Effector CD4-positive, alpha-beta T cell (primary cell): ENCODE results near the gene DKK3.

Experiments
- DNase-seq: peaks from one replicate; pipeline ENCODE4 v3.0.0-alpha.2; 2020

Gene DKK3

DNA sequence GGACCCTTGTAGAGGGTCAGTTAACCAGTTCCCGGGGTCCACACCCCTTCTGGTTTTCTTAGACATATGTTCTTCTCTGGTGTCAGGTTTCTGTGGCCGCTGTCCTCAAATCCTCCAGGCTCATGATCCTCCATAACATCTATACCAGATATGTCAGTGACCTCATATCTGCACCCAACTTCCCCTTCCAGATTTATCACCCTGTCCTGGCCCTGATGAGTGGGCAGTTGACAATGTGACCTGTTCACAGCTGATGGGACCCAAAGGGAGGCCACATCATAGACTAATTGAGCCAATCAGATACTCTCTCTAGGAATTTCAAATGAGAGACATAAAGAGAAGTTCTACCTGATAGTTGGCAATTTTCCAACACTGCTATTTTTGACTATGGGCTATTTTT is 5.1 kb downstream of the DKK3 start:
- DNase-seq, result no peak

DNA sequence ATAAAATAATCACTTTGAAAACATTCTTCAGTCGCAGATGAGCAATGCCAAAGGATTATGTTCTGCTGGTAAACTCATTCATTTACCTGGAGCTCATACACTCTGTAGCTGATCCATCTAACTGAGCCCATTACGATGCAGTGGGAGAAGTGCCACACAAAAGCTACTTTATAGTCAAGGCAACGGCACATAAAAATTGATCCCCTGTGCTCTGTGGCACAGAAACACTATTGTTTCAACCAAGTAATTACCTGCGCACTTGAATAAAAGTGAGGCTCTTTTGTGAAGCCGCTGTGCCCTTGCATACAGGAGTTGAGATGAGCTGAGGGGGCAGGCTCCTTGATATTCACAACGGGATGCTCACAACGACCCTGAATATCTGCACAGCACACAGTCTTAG is 7.2 kb downstream of the DKK3 start:
- DNase-seq, result no peak

DNA sequence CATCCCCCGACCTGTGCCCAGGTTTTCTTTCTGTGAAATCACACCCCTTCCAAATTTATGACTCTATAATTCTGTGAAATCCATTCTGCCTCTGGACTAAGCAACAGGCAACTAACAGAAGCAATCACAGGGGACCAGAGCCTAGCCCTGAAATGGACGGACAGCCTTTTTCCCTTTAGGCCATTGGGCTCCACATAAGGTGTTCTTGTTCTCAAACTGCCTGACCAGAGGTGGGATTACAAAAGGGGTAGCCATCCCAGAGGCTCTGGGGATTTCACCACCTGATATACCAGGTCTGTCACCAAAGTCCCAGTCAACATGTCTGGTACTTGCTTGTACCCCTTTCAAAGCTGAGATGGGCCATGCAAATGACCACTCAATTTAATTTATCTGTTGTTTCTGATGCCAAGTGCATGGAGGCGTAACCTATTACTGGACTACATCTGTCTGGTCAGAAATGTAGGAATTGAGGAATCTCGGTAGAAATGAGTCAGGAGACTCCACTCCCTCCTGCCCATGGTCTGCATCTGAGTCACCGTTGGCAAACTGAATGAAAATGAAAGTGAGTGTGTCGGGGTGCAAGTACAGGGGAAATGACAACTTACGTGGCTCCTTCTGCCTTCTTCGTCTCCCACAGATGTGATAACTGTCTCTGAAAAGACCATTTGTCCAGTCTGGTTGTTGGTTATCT is 10.2 kb downstream of the DKK3 start:
- no peak for DNase-seq

DNA sequence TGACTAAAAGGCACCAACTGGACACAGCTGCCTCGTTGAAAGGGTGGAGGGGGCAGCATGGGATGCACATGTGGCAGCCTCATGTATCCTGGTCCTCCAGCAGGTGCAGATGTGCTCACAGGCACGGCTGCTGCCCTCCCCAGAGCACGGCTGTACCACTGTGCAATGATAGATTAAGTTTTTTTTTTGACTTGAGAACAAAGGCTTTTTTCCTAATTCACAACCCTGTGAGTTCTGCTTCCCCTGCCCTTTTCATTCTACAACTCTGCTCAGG is 11.4 kb downstream of the DKK3 start:
- no peak for DNase-seq

DNA sequence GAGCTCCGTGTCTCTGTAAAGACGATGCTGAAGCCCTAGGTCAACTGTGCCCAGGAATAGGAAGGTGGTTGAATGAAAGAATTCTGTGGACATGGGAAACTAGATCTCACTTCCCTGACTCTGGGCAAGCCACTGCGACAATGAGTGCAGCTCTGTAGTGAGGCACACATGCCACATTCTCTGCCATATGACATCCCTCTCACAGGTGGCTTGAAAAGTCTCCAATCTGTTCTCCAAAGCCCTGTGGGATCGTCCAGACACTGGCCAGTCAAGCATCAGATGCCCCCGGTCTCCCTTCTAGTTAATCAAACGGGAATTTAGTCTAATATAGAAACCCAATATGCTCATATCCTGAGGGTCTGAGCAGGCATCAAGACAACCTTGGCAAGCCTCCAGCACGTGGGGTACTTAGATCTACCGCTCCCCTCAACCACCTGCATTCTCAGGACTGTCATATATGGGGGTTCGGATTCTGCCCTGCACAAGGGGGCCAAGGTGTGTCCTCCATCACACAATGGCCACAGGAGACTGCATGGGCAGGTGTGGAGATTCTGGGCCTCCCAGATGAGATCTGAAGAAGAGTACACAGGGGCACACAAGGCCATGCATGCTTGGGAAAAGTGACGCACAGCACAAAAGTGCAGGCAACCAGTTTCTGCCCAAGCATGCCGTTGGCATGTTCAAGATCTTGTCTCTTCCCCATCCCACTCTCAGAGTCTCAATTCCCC is 11.9 kb downstream of the DKK3 start:
- DNase-seq, result no peak

DNA sequence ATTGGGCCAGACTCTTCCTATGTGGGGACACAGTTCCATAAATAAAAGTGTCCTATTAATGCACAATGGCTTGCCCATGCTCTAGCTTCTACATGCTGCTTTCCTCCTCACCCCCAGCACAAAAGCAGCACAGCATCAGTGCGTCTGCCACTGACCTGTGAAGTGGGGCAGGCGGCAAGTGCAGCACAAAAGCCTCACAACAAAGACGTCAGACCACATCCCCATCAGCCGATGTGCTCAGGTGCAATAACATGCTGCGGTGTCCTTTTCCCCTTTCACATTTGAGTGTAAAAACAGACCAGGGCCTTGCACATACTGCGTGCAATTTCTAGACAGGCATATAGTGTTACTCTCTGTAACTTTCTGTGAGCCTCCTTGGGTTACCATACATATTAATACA is 12.8 kb downstream of the DKK3 start:
- no peak for DNase-seq

DNA sequence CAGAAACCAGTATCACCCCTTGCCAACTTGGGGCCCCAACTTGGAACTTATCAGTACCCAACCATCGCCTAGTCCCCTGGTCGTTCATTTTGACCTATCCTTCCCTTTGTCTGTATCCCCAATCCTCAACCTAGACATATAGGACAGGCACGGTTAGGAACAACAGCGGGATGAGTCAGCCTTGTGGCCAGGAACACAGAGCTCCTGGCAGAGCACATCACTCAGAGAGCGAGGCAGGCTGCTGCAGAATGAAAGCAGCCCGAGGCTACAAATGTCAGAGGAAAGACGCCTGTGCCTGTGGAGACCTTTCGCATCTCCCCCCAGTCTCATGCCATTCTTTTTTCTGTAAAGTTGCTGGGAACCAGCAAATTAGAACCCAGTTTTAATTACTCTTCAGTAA is 14.6 kb downstream of the DKK3 start:
- no peak for DNase-seq

DNA sequence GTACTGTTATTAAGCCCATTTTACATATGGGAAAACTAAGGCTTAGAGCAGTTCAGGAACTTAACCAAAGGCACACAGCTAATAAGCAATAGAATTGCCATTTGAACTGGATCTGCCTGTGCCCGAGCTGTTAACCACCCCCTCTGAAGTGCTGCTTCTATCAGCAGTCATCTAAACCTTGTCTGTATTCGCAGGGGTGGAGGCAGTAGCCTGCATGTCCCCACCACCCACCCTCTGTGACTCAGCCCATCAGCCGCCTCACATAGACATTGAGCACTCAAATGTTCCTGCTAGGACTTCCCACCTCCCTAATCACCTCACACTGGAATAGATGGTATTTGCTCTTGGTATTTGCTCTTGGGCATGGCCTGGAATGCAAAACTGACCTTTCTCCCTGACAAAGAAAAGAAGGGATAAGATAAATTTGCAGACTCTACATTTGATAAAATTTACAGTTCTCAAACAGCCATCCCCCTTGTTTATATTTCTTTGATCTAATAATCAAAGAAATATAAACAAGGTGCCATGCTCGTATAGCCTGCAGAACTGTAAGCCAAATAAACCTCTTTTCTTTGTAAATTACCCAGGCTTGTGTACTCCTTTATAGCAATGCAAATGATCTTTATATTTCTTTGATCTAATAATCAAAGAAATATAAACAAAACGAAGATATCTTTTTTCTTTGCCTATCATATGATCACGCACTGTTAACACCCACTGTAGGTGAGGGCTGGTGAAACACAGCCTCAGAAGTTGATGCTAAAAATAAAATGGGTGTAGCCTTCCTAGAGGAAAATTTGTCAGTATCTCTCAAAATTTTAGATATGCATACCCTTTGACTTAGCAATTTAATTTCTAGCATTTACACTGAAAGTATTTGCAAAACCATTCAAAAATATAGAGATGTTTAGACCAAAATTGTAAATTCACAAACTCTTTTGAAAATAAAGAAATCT is 15.9 kb downstream of the DKK3 start:
- no peak for DNase-seq

DNA sequence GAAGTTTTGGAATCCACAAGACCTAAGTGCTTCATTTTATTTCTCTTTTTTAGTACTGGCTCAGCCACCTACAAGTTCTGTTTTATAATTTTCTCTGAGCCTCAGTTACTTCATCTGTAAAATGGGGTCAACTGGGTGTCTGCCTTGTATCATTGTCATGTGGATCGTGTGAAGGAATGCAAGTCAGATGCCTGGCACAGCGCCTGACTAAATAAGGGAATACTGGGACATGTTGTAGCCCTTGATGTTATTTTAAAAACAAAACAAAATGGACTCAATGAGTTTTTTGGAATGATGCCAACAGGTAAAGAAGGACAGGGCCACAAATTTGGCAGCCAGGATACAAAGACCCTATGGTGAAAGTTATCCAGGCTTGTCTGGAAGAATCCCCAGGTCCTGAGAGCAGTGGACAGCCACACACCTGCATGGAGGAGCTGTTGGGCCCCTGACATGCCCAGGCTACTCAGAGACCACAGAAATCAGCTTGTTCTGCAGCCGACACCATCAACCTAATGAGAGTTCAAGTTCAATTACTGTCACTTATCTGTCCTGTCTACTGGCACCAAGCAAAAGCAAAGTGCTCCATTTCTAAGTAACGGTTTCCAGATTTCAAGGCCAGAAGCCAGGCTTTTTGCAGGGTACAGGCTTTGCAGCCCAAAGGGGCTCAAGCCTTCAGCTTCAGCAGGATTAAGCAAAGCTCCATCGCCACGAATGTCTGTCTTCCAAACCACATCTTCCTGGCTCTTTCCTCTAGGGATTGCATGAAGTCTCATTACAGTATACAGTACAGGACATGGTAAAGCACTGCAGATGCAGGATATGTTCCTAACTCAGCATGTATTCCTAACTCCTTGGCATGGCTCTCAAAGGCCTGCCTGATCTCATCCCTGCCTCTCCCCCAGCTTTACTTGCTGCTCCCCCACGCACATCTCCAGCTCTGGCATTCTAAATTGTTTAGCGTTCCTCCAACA is 18.4 kb downstream of the DKK3 start:
- no peak for DNase-seq

DNA sequence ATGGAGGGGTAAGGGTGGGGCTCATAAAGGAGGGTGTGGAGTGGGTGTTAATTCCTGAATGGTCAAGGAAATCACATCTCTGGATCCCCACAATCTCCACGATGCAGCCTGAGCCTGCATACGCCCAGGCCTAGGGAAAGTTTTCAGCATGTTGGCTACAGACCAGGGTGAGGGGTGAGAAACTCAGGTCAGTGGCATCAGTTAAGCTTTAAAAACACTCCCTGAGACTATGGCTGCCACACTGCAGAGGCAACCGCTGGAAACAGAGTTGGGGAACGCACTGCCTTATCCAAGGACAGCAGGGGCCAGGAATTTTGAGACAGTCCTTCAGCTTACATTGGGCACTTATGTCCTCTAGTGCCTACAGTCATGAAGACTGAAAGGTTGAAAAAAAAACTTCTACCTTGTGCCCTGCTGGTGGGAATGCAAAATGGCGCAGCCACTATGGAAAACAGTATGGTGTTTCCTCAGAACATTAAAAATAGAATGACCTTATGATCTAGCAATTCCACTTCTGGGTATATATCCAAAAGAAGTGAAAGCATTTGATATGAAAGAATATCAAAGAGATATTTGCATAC is 19.7 kb downstream of the DKK3 start:
- no peak for DNase-seq

DNA sequence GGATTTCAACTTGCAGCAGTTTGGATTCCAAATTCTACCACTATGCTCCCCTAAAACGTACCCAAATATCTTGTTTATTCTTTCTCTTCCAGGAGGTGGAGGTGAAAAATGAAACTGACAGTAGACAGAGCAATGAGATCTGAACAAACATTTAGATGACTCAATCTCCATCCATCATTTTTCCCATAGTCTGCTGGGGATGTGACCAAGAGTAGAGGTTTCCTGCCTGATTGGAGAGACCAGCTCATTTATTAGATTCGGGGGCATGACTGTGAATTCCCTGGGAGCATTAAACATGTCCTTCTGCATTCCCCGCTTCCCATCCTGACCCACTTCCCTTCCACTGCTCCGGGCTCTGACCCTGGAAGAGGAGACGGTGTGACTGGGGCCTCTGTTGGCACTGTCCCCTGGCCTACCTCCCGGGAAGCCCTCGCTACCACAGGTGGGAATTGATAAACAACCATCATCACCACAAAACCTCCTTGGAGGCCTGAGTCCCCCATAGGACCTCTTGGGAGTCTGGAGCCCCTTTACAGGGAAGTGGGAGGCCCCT is 20.3 kb downstream of the DKK3 start:
- DNase-seq, result no peak

DNA sequence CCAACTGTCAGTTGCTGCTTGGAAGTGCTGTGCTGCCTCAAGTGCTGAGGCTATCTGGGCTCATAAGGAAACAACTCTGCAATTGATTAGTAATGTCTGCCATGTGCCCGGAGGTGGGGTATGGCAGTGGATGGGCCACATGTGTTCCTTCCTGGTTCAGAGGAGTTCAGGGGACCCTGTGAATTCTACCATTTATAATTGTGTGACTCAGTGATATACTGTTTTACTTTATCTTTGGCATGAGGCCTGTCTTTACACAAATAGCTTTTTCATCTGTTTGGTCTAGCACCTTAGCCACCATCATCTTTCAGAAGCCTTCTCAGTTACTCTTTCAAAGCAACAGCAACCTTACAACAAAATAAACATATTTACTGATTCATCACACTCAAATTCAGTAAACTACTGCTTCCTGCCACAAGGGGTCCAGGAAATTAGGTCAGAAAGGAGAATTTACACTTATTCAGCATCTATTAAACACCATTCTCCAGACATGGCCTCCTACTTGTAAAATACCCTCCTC is 20.9 kb downstream of the DKK3 start:
- DNase-seq, result no peak

DNA sequence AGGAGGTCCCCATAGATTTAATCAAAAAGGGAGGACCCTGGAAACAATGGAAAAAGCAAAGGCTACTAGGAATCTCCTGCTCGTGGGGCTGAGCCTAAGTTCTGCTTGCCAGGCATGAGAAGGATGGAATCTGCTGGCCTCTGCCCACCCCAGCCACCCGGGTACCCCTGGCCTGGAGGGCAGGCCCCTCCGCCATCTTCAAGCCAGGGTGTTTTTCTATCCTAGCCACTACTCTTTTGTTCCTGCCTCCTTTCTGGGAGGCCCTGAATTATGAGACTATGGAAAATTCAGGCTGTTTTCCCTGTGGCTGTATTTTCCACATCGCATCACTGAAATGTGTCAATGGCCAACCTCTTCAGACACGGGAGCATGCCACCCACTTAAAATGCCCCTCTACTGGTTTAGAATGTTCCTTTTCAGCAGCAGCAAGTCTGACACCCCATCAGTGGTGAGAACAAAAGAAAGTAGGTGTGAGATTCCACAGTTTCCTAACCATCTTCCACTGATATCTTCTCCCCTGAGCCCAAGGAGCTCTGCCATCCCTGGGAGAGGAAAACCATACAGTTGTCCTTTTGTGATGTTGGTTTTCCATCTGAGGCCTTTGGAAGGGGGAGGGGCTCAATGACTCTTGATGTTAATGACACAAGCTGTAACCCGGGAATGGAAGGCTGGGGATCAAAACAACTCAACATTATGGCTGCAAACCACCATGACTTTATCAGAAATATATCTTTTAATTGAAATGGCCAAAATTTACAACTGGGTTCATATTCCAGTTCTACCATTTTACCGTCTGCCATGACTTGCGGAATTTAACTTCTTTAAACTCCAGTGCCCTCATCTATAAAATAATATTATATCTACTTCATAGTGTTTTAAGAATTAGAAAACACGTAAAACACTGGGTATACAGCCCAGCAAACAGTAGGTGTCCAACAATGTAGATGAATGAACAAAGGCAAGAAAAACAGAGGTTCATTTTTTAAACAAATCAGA is 22.2 kb downstream of the DKK3 start:
- DNase-seq, result no peak

DNA sequence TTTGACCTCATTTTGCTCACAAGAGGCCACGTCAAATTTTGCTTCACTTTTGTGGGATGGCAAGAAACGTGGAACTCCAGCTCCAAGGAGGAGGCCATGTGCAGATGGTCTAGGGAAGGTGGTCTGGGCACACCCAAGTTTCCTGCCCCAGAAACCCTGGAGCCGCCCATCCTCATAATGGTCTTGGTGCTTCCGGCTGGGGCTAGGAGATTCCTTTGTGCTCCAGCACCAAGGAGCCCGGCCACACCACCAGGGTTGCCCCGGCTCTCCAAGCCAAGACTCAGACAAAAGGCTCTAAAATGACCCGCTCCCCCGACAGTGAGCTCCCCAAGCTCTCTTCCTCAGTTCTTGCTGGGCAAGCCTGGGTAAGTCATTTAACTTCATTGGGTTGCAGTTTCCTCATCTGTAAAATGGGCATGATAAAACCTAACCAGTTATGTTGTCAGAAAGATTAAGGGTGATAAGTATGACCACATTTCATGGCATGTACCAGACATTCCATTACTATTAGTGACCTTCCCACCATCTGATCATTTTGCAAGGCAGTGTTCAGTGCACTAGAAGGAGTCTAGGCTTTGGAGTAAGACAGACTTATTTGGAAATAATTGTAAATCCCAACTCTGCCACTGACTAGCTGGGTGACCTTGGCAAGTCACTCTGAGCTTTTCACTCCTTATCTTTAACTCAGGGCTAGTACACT is 23.3 kb downstream of the DKK3 start:
- DNase-seq, result no peak

DNA sequence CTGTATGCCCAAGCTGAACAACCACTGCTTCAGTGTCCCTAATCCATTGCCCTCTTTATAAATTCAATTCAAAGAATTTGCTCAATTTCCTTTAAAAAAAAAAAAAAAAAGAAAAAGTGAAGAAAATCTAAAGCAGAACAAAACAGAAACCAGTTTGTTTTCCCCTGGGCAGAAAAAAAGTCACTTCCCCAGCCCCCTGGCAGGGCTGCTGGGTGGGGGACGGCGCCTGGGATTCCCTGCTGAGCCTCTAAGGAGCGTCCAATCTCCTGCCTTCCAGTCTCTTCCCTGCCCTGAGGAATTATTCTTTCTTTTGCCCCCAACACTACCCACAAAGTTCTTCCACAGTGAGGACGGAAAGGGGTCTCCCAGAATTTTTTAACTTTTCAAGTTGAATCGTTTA is 23.9 kb downstream of the DKK3 start:
- DNase-seq, result no peak

DNA sequence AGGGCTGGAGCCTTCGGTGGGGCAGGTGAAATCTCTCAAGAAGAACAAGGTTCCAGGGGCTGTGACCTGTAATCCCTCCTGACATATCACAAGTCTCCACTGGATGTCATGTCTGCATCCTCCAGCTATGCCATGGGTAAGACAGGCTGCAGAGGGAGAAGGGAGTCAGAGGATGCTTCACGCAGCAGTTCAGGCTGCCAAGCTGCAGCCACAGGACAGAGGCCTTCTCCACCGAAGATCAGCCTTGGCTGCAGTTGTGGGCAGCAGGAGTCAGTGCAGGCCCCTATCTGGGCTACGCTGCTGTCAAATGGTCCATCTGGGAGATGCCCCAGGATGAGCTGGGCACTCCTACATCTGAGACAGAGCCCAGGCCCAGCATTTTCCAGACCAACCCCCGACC is 25.0 kb downstream of the DKK3 start:
- DNase-seq, result no peak

DNA sequence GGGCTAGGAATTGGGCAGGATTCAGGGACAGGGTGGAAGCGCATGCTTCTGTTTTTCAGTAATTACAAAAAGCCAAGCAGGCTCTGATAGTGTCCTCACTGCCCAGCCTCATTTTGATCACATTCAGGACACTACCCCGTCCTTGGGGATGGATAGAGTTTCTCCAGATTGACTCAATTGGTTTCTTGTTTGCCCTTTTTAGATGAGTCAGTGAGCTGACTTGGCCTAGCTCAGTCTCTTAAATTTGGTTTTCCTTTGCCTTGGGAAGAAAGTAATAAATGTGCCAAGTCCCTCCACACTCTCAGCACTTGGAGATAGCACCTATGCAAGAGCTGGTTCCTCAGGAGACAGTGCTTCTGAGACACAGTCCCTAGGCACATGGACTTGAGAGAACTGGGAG is 25.5 kb downstream of the DKK3 start:
- DNase-seq, result no peak

DNA sequence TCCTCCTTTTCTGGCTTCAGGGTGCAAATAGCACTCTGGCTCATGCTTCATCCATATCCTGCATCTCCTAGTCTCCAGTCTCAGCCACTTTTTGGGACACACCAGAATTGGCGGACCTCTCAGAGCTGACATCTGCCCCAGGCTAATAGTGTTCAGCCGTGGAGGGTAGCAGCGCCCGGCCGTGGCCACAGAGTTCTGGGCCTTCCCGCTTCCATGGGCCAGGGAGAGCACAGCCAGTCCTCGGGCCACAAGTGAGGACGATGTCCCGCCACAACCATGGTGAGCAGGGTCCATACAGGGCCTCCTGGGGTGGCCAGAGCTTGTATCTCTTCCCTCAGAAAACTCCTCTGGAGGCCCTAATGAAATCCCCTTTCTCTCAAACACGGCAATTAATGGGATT is 26.0 kb downstream of the DKK3 start:
- DNase-seq, result no peak

DNA sequence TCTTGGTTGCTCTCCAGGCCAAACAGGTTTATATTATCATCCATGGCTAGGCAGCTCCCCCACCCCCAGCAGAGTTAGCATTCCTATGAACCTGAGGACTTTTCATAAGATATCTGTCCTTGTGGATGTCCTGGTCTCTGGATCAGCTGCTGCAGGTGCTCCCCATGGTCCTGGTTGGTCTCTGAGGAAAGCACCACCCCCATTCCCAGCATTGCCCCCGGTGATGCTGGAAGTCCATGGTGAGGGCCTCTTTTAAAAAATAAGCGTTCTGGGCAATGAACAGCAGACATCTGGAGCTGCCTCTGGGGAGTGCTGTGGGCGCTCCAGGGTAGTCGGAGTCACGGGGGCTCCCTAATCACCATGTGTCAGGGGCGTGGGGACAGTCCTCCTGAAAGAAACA is 26.6 kb downstream of the DKK3 start:
- no peak for DNase-seq

DNA sequence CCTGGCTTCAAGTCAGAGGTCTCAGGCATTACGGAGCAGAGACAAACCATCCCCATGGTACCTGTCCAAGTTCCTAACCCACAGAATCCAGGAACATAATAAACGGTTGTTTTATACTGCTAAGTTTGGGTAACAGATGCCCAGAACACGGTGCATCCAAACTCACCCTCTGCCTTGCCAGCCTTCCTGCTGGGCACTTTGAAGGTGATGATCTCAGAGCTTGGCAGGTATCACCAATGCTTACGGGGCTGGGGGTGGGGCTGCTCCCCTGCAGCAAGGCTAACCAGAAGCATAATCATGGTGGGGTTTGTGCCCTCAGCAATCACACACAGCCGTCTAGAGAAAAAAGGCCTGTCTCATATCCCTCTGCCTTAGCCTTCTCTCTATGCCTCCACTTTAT is 27.1 kb downstream of the DKK3 start:
- DNase-seq, result no peak
